NCI-H2196 treated with DMSO at 0.1 percent for 48 hours (cell line): ENCODE results near the gene PPM1D.
A peak's percentile ranks its signal among the peaks of the same experiment; 100 is the strongest.

ENCODE experiments used
- DNase-seq: peaks from one replicate; lab custom pipeline; 2025; ENCODE audit not compliant: unreplicated experiment; lab: John Stamatoyannopoulos, UW

Gene PPM1D

DNA sequence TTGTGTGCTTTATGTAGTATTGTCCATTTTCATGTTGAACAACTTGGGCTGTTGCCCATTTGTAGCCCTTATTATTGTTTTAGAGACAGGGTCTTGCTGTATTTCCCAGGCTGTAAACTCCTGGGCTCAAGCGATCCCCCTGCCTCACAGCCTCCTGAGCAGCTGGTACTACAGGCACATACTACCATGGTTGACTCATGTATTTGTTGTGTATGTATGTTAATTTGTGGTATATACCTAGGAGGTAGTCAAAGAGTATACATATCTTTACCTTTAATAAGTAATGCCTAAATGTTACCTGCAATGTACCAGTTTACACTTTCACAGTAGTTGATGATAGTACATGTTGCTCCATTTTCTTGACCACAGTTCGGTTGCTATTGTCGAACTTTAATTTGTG lies 18.1 kb downstream of the PPM1D start:
- no peak for DNase-seq

DNA sequence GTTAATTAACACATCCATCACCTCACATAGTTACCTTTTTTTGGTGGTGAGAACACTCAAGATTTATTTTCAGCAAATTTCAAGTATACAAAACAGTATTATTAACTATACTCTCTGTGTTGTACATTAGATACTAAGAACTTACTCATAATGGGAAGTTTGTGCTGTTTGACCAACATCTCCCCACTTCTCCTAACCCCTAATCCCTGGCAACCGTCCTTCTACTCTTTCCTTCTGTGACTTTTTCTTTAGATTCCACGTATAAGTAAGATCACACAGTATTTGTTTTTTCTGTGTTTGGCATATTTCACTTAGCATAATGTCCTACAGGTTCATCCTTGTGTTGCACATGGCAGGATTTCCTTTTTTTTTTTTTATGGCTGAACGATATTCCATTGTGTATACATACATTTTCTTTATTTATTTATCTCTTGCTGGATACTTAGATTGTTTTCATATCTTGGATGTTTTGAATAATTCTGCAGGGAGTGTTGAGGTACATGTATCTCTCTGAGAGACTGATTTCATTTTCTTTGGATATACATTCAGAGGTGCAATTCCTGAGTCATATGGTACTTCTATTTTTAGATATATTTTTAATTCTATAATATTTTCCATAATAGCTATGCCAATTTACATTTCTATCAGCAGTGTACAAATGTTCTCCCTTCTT lies 19.0 kb downstream of the PPM1D start:
- no peak for DNase-seq

DNA sequence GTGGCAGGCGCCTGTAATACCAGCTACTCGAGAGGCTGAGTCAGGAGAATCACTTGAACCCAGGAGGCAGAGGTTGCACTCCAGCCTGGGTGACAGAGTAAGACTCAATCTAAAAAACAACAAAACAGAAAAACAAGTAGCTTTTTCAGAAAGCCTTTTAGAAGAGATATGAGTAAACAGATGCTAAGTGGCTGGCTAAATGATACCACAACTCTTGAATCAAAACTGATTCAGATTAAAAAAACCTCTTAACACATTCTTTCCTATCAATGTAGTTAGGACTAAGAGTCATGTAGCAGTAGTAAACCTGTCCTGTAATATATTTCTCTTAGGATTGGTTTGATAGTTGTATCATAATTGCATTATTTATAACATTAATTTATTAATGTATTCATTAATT lies 23.0 kb downstream of the PPM1D start:
- no peak for DNase-seq

DNA sequence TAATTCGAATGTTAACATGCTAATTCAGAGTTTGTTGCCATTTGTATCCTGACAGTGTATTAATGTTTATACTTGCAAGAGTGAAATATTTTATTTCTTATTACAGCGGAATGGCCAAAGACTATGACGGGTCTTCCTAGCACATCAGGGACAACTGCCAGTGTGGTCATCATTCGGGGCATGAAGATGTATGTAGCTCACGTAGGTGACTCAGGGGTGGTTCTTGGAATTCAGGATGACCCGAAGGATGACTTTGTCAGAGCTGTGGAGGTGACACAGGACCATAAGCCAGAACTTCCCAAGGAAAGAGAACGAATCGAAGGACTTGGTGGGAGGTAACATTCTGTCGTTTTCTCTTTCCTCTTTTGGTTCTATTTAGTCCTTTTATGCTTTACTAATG lies 23.4 kb downstream of the PPM1D start:
- no peak for DNase-seq

DNA sequence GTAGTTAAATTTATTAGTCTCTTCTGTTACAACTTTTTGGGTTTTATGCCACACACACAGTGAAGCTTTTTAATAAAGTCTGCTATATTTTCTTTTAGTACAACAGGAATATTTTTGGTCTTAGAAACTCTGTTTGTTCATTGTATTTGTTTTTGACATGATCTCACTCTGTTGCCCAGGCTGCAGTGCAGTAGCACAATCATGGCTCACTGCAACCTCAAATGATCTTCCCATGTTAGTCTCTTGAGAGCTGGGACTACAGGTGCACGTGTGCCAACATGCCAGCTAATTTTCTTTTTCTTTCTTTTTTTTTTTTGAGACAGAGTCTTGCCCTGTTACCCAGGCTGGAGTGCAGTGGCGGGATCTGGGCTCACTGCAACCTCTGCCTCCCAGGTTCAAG lies 27.1 kb downstream of the PPM1D start:
- no peak for DNase-seq

DNA sequence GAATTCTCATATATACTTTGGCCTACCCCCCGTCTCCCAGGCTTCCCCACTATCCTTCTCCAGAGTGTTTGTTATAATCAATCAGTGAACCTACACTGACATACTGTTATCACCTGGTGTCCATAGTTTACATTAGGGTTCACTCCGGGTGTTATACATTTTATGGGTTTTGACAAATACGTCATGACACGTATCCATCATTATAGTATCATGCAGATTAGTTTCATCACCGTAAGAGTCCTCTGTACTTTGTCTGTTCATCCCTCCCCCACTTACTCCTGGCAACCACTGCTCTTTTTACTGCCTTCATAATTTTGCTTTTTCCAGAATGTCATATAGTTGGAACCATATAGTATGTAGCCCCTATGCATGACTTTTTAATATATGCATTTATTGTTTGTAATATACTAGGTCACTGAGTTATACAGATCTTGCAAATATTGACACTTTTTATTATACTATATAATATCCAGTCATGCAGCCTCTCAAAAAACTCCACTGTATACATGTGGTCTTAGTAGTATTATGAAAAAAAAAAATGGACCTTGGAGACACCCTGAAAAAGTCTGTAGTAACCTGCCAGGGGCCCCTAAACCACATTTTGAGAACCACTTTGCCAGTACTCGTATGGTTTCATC lies 28.4 kb downstream of the PPM1D start:
- no peak for DNase-seq

DNA sequence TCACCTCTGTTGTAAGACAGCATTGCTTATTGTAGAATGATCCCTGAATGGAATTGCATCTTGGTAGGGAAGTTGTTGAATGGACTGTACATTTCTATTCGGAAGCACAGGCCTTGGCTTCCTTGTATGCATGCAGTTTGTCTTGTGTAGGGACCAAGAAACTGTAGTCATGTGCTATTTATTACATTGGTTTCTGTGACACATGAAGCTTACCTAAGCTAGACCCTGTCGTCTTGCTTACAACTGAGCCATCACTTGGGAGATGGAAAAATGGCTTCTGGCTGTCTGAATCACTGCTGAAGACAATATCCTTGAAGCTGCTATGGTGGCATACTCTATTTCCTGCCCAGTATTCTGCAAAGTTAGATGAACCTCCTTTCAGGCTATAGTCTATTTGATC lies 29.1 kb downstream of the PPM1D start:
- DNase-seq: no peak

DNA sequence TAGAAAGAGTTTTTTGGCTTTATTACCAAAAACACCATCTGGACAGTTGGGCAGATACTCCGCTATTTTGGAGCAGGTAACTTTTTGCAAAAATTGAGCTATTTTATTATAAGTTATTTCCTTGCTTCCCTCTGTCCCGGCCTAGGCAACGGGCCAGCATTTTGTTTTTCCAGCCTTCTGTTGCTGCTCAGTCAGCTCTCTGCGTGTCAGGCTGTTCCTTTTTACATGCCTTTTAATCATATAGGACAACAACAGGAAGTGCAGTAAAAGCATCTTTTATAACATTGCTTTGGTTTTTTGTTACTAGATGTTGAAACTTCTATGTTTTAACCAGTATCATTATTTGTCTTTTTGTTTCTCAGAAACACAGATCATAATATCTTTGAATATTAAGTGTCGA lies 30.4 kb downstream of the PPM1D start:
- DNase-seq: no peak

DNA sequence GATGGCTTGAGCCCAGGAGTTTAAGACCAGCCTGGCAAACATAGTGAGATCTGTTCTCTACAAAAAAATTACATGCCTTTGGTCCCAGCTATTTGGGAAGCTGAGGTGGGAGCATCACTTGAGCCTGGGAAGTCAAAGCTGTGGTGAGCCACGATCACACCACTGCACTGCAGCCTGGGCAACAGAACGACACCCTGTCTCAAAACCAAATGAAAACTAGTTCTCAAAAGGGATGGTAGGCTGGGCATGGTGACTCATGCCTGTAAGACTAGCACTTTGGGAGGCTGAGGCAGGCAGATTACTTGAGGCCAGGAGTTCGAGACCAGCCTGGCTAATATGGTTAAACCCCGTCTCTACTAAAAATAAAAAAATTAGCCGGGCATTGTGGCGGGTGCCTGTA lies 31.1 kb downstream of the PPM1D start:
- DNase-seq: no peak

DNA sequence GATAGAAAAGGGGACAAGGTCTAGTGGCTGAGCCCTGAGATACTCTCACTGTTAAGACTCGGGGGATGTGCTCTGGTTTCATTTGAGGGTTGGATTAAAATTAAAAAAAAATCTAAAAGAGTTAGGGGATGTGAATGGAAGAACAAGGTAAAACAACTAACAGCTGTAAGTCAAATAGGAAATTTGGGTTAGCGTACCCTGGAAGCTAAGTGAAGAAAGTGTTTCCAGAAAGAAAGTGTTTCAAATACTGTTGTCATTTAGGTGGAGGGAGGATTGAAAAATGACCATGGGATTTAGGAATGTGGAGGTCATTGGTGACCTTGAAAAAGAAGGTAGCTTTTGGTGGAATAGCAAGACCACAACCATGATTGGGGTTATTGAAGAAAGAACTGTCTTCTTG lies 37.7 kb downstream of the PPM1D start:
- no peak for DNase-seq

DNA sequence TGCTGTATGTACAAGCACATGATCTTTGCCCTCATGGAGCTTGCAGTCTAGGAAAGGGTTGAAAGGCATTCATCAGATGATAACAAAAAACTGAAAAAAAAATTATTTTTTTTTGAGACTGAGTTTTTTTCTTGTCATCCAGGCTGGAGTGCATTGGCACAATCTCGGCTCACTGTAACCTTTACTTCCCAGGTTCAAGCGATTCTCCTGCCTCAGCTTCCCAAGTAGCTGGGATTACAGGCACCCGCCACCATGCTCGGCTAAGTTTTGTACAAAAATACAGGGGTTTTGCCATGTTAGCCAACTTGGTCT lies 39.0 kb downstream of the PPM1D start:
- no peak for DNase-seq

DNA sequence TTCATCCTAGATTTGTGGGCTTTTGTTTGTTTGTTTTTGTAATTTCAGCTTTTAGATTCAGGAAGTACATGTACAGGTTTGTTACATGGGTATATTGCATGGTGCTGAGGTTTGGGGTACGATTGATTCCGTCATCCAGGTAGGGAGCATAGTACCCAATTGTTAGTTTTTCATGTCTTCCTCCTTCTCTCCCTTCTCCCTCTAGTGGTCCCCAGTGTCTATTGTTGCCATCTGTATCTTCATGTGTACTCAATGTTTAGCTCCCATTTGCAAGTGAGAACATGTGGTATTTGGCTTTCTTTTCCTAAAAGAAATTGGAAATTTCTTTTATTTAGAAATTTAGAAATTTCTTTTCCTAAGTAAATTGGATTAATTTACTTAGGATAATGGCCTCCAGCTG lies 40.5 kb downstream of the PPM1D start:
- no peak for DNase-seq

DNA sequence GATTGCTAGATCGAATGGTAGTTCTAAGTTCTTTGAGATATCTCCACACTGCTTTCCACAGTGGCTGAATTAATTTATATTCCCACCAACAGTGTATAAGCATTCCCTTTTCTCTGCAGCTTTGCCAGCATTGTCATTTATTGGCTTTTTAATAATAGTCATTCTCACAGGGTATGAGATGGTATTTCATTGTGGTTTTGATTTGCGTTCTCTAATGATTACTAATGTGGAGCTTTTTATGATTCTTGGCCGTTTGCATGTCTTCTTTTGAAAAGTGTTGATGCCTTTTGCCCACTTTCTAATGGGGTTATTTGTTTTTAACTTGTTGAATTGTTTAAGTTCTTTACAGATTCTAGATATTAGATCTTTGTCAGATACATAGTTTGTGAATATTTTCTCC lies 41.1 kb downstream of the PPM1D start:
- DNase-seq: no peak

DNA sequence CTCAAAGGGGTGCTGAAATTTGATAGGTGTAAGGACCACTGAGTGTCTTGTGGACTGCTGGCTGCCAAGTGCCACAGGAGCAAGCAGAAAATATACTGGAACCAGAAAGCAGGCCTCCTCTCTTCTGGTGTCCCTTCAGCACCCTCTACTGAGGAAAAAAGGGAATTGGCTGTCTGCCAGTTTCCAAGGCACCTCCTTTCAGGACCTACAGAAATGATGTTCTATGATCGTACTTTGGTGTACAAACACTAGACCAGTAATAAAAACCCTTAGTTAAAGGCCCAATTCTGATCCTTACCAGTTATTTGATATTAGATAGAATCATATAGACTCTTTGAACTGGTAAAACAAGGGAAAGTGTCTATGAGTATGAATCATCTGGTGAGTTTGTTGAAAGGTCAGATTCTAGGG lies 41.8 kb downstream of the PPM1D start:
- DNase-seq: peak; percentile 60

DNA sequence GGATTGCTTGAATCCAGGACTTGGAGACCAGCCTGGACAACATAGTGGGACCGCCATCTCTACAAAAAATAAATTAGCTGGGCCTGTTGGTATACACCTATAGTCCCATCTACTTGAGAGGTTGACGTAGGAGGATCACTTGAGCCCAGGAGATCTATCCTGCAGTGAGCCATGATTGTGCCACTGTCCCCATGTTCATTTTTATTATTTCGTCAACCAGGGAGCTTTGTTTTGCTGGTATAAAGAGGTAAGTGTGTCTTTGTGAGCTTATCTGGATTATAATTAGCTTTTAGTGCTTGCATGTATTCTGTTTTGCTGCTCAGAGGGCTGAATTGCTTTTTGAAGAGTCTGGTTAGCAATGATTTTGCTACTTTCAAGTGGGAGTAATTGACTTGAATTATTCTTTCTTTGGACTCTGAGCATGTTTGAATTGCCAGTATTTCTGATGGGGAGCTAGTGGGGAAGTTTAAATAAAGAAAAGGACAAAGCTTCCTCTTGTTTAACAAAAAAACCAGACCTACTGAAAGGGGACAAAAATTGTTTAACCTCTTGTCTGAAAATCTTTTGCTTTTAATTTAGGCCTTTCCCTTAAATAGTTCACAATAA lies 46.0 kb downstream of the PPM1D start:
- DNase-seq: no peak

DNA sequence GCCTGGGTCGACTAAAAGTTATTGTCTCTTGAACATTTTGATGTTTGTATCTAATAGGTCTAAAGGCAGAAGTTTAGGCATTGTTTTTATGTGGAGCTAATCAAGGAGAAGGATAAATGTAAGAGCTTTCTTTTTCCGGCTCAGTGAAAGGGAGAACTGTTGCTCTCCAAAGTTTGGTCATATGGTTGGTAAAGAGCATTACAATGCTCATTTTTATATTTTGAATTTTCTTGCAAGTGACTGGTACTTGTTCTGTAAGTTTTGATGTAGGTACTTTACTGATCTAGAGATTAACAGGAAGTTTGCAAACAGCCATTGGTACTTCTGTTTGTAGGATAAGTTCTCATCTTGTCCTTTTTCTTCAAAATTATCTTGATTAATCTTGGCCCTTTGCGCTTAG lies 46.7 kb downstream of the PPM1D start:
- no peak for DNase-seq

DNA sequence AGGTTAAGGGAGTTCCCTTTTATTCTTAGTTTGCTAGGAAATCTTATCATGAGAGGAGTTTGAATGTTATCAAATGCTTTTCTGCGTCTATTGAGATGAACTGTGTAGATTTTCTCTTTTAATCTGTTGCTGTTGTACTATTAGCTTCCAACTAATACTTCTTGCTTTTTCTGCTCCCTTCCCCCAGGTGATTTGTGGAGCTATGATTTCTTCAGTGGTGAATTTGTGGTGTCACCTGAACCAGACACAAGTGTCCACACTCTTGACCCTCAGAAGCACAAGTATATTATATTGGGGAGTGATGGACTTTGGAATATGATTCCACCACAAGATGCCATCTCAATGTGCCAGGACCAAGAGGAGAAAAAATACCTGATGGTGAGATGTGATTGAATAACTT lies 47.7 kb downstream of the PPM1D start:
- DNase-seq: no peak

DNA sequence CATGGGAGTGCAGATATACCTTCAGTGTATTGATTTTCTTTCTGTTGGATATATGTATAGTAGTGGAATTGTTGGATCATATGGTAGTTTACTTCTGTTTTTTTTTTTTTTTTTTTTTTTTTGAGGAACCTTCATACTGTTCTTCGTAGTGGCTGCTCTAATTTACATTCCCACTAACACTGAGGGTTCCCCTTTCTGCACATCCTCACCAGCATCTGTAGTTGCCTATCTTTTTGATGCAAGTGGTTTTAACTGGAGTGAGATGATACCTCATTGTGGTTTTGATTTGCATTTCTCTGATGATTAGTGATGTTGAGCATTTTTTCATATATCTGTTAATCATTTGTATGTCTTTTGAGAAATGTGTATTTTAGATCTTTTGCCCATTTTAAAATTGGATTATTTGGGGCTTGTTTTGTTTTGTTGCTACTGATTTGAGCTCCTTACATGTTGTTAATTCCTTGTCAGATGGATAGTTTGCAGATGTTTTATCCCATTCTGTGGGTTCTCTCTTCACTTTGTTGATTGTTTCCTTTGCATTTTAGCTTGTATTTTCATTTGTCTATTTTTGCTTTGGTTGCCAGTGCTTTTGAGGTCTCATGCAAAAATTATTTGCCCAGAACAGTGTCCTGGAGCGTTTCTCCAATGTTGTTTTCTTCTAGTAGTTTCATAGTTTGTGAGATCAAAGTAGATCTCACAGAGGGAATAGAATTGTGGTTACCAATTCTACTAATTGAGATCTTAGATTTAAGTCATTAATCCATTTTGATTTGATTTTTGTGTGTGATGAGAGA lies 52.7 kb downstream of the PPM1D start:
- no peak for DNase-seq

DNA sequence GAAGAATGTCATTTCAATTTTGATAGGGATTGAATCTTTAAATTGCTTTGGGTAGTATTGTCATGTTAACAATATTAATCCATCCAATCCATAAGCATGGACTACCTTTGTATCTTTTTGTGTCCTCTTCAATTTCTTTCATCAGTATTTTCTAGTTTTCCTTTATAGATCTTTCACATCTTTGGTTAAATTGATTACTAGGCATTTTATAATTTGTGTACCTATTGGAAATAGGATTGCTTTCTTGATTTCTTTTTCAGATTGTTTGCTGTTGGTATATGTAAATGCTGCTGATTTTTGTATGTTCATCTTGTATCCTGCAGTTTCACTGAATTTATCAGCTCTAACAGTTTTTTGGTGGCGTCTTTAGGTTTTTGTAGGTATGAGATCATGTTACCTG lies 53.6 kb downstream of the PPM1D start:
- no peak for DNase-seq

DNA sequence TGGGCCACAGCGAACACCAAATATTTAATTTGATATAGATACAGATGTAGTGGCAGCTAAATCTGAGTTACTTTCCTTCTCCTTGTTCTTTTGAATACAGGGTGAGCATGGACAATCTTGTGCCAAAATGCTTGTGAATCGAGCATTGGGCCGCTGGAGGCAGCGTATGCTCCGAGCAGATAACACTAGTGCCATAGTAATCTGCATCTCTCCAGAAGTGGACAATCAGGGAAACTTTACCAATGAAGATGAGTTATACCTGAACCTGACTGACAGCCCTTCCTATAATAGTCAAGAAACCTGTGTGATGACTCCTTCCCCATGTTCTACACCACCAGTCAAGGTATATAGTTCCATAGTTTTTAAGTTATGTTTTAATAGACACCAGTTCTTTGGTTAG lies 56.5 kb downstream of the PPM1D start:
- no peak for DNase-seq

DNA sequence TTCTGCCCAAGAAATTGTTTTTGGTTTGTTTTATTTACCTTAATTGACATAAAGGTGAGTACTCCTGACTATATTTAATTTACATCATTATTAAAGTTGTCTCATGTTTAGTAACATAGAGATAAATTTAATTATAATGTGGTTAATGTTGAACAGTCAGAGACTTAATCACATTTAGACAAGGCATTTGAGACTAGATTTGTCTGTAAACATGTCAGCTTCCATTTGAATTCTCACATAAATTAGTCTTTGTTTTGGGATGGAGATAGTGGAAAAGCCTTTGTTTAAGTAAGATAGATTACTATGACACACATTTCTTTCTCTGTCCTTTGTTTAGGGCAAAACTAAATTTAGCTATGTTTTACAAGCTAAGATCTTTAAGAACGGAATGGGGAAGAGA lies 59.2 kb downstream of the PPM1D start:
- DNase-seq: no peak

DNA sequence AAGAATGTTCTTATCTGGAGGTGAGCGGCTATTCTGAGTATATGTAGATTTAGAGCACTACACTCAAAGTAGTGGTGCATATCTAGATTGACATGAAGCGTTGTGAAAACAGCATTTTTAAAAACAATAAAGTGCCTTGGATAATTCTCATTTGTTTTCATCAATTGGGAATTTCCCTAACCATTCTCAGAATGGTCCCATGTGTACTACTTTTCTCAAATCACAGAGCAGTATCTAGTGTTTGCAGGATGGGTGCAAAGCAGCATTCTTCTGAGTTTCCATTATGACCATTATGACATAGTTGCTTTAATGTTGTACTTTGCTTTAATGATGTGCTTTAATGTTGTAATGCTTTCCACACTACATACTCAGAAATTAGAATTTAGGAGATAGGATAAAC lies 61.5 kb downstream of the PPM1D start:
- DNase-seq: no peak
